Colonic mucosa (tissue), 4 donors: ENCODE data around the gene DQX1. TPM values are rescaled to one million over a fixed set of nuclear protein-coding genes. Genes with fewer than 3 reads are reported as not detected.
"Not testable (repeated sequence)": the region's sequence is repeated elsewhere in the genome, so short reads cannot be mapped to it uniquely, and the experiment has no call there.

Experiments
- DNase-seq: peaks from one replicate; pipeline ENCODE4 v3.0.0-alpha.2; 2020
- H3K27ac ChIP-seq: fragments of 200-600 bp; one replicate; pipeline ENCODE4 v1.8.0; 2021
- H3K27me3 ChIP-seq: fragments of 200-600 bp; one replicate; pipeline ENCODE4 v1.8.0; 2021
- H3K36me3 ChIP-seq: fragments of 200-600 bp; one replicate; pipeline ENCODE4 v1.8.0; 2021
- H3K4me1 ChIP-seq: fragments of 200-600 bp; one replicate; pipeline ENCODE4 v1.8.0; 2021; ENCODE audit warnings: mild to moderate bottlenecking
- H3K4me3 ChIP-seq: fragments of 200-600 bp; one replicate; pipeline ENCODE4 v1.8.0; 2021
- H3K9ac ChIP-seq, 2 donors: one replicate each; pipeline ENCODE4 v1.7.0; 2013; ENCODE audit warnings: control low read depth in 2 of 2, low read depth in 2 of 2, low read length in 2 of 2
- H3K9me3 ChIP-seq: fragments of 200-600 bp; one replicate; pipeline ENCODE4 v1.8.0; 2021
- CTCF ChIP-seq: fragments of 200-600 bp; IDR thresholded peaks from one replicate; pipeline ENCODE4 v1.8.0; 2022; ENCODE audit warnings: antibody characterized with exemption, mild to moderate bottlenecking
- intact Hi-C: fragments of 100-400 bp; cut with DNase I; formaldehyde crosslinking; loops from one replicate; pipeline ENCODE4 v1.14.1; 2022
- total RNA-seq, 2 donors: library from RNA; stranded (reverse); fragmentation: NEBNext Ultra II Directional in 1 of 2; extraction: Animal tissue kit (Norgen Biotek cat#: 25700) in 1 of 2; gene quantifications; one replicate each; pipeline ENCODE4 v1.2.1, GENCODE V29; 2021
- donor health status: healthy.
- donor health status: DM: no; HTN: no; CAD: no.
- donor health status: DM: no; HTN: no; CAD: no.

The DQX1 gene
- total RNA-seq, 2 donors from 2014 or later = 34.2 to 36.8 TPM

GRCh38 chr2:74491648-74492544 lies 34.1 kb downstream of the DQX1 start:
- Histone ChIP-seq H3K9ac (no peak overlapping the region), H3K27ac (no peak overlapping the region), H3K36me3 (no peaks in the 10 kb centered on the region), H3K27me3 (no peaks in the 10 kb centered on the region), H3K9me3 (no peaks in the 10 kb centered on the region), H3K4me1 (no peaks in the 10 kb centered on the region), H3K4me3 (no peak overlapping the region)
- intact Hi-C loops = no loop called here
- DNase-seq = no peak
- TF ChIP-seq CTCF = no peak

DNA sequence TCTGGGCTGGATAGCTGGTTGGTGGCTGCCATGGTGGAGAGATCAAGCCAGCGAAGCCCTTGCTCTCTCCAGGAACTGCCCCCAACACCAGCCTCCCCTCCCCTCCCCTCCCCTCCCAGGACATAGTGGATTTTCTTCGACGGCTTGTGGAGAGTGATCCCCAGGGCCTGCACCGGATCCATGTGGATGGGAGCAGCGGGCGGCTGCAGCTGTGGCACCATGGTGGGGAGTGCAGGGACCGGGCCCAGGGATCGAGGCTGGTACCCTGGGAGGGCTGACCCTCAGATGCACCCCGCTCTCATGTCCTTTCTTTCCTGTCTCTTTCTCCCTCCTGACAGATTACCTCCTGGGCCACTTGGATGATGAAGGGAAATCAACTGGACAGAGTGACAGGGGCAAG lies 36.1 kb downstream of the DQX1 start:
- Histone ChIP-seq H3K4me3 (no peak overlapping the region), H3K9me3 (no peaks in the 10 kb centered on the region), H3K27me3 (no peaks in the 10 kb centered on the region), H3K4me1 (no peaks in the 10 kb centered on the region), H3K27ac (no peak overlapping the region), H3K9ac (no peak overlapping the region), H3K36me3 (no peaks in the 10 kb centered on the region)
- intact Hi-C loops = loop anchor here (10.0 kb wide), 1 partner anchor 385 kb away; no protein-coding TSS in a partner anchor
- TF ChIP-seq CTCF = no peak
- no peak for DNase-seq

DNA sequence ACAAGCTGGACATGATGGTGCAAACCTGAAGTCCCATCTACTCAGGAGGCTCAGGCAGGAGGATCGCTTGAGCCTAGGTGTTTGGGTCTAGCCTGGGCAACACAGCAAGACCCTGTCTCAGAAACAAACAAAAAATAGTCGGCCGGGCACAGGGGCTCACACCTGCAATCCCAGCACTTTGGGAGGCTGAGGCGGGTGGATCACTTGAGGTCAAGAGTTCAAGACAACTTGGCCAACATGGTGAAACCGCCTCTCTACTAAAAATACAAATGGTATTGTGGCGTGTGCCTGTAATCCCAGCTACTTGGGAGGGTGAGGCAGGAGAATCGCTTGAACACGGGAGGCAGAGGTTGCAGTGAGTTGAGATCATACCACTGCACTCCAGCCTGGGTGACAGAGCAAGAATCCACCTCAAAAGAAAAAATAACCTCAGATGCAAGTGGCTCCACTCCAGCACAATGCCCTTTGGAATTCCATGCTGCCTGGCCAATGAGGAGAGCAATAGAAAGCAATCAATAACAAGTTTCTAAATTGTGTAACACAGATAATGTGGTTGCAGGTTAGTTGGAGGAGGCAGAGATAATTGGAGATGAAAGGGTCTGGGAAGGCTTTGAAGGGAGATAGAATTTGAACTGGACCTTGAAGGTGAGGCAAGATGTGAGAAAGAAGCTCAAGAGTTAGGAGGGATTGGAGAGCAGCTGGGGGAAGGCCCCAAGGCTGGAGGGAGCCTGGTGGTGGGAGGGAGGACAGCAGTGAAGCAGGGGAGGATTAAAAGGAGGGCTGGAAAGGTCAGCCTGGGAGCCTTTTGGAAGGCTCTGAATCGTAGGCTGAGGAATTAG lies 37.2 kb downstream of the DQX1 start:
- Histone ChIP-seq H3K4me1 (no peaks in the 10 kb centered on the region), H3K9ac (no peak overlapping the region), H3K36me3 (no peaks in the 10 kb centered on the region), H3K27me3 (no peaks in the 10 kb centered on the region), H3K27ac (no peak overlapping the region), H3K4me3 (no peak overlapping the region), H3K9me3 (no peaks in the 10 kb centered on the region)
- TF ChIP-seq CTCF = no peak
- DNase-seq = no peak
- intact Hi-C loops = loop anchor here (10.0 kb wide), 1 partner anchor 386 kb away; no protein-coding TSS in a partner anchor

DNA sequence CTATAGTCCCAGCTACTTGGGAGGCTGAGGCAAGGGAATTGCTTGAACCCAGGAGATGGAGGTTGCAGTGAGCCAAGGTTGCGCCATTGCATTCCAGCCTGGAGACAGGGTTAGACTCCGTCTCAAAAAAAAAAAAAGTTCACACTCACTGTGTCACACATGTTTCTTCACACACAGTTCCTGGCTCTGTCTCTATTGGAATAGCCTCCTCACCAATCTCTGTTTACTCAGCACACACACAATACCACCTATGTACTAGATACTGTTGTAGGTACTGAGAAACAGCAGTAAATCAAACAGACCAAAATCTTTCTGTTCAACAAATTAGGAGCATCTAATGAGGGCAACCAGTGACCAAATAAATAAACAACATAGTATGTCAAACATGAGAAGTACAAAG lies 39.9 kb downstream of the DQX1 start:
- TF ChIP-seq CTCF = no peak
- no peak overlapping the region for H3K9ac ChIP-seq
- H3K27me3 ChIP-seq = no peaks in the 10 kb centered on the region
- H3K36me3 ChIP-seq = no peaks in the 10 kb centered on the region
- H3K27ac ChIP-seq = no peak overlapping the region
- H3K4me1 ChIP-seq = peaks cover 7% of the 10 kb centered on the region
- no peak overlapping the region for H3K4me3 ChIP-seq
- H3K9me3 ChIP-seq = no peaks in the 10 kb centered on the region
- no peak for DNase-seq
- intact Hi-C loops = loop anchor here (10.0 kb wide), 1 partner anchor 389 kb away; no protein-coding TSS in a partner anchor

DNA sequence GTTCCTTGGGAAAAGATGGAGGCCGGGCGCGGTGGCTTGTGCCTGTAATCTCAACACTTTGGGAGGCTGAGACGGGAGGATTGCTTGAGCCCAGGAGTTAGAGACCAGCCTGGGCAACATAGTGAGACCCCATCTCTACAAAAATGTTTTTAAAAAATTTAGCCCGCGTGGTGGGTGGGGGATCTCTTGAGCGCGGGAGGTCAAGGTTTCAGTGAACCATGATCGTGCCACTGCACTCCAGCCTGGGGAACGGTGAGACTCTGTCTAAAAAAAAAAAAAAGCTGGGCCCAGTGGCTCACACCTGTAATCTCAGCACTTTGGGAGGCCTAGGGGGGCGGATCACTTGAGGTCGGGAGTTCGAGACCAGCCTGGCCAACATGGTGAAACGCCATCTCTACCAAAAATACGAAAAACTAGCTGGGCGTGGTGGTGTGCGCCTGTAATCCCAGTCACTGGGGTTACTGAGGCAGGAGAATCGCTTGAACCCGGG lies 42.3 kb downstream of the DQX1 start:
- H3K9me3 ChIP-seq, DNase-seq, H3K27me3 ChIP-seq, H3K27ac ChIP-seq, H3K36me3 ChIP-seq: not testable (repeated sequence)
- Histone ChIP-seq H3K4me1 (peaks cover 16% of the 10 kb centered on the region), H3K4me3 (peak overlapping the region; percentile 86), H3K9ac (peak overlapping the region; percentile 63 to 79)
- intact Hi-C loops = loop anchor here (2.0 to 10.0 kb wide), 3 partner anchors 49 to 391 kb away; no protein-coding TSS in a partner anchor
